ENCODE measurements around the gene CHAT. TPM values are rescaled to one million over a fixed set of nuclear protein-coding genes. Genes with fewer than 3 reads are reported as not detected.

CHAT gene
- total RNA-seq, 2 donors from 2014 or later = 0.26 TPM; not detected in 1

GRCh38 chr10:49632406-49633317, 18.8 kb downstream of the CHAT start:
- TF ChIP-seq POLR2A (IDR thresholded peaks at IDR 0.05) = no peak
- TF ChIP-seq CTCF (IDR thresholded peaks at IDR 0.05) = no peak
- Histone ChIP-seq H3K36me3 (replicated peaks in 1 of 2; ENCODE audit: insufficient read depth in 1 of 2, low read depth in 2 of 2) (no peaks in the 10 kb centered on the region), H3K9me3 (no peaks in the 10 kb centered on the region), H3K4me1 (no peaks in the 10 kb centered on the region), H3K27ac (no peak overlapping the region), H3K4me3 (no peak overlapping the region), H3K27me3 (no peaks in the 10 kb centered on the region)
- ATAC-seq (no peak), DNase-seq (no peak)
- intact Hi-C loops (cut with DNase I) = no loop called here
- 34 to 46% methylated on average over 4 to 12 of the region's 12 CpGs for WGBS, 2 donors

DNA sequence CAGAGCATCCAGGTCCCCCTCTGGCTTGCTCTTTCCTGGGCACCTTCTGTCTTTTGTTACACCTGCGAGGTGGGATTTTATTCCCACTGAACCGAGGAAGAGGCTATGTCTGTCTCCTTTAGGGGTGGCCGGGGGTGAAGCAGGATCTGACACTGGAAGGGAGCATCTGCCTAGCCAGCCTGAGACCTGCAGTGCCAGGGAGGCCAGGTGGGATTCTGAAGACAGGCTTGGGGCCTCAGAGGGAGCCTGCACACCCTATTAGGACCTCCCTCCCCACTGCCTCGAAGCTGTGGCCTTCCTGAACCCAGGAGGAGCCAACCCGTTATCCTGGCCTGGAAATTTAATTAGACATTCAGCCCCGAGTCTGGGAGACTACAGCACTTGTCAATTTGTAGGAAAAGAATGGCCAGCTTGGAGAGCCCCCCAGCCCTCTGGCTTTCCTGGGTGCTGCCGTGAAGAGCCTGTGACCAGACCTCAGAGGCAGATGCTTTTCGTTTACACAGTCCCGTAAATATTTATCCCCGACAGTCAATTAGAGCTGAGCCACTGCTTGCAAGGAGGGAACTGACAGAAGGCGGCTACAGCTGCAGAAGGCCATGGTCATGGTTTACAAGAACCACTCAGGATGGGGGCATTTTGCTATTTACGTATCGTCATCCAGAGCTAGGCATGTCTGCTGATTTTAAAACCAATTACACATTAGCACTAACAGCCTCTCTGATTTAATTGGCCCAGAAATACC, 19.7 kb downstream of the CHAT start:
- WGBS, 2 donors = 26 to 35% methylated on average over 11 to 13 of the region's 13 CpGs
- Histone ChIP-seq H3K4me3 (no peak overlapping the region), H3K4me1 (no peaks in the 10 kb centered on the region), H3K27ac (no peak overlapping the region), H3K36me3 (replicated peaks in 1 of 2; ENCODE audit: insufficient read depth in 1 of 2, low read depth in 2 of 2) (no peaks in the 10 kb centered on the region), H3K27me3 (no peaks in the 10 kb centered on the region), H3K9me3 (no peaks in the 10 kb centered on the region)
- intact Hi-C loops (cut with DNase I) = no loop called here
- TF ChIP-seq POLR2A (IDR thresholded peaks at IDR 0.05) (no peak), CTCF (IDR thresholded peaks at IDR 0.05) (no peak)
- no peak for ATAC-seq
- no peak for DNase-seq

DNA sequence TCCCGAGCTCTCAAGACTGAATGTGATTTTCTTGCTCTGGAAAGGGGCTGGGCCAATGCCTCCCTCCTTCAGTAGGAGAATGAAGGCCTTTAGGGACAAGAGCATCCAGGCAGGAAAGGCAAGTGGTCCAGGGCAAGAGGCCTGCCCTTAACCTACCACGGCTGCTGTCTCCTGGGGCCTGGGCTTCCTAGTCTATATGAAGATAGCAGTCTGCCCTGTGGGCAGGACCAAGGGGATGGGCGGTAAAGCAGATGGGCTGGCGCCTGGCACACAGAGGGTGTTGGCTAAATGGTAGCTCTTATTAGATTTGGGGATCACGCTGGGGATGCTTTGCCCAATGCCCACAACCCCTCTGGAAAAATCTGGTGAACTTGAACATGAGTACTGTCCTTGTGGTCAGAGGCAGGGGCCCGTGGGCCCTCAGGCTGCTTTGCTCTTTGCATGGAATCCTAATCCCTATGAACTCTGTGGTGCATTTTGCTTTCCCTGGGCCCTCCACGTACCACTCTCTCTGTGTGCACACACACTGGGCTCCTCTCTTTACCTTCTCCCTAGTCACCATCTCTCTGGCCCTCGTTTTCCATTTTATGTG, 20.3 kb downstream of the CHAT start:
- Histone ChIP-seq H3K9me3 (no peaks in the 10 kb centered on the region), H3K4me3 (no peak overlapping the region), H3K36me3 (replicated peaks in 1 of 2; ENCODE audit: insufficient read depth in 1 of 2, low read depth in 2 of 2) (no peaks in the 10 kb centered on the region), H3K4me1 (no peaks in the 10 kb centered on the region), H3K27ac (no peak overlapping the region), H3K27me3 (no peaks in the 10 kb centered on the region)
- no peak for DNase-seq
- no peak for ATAC-seq
- WGBS, 2 donors = 56 to 61% methylated on average over 7 to 8 of the region's 8 CpGs
- TF ChIP-seq POLR2A (IDR thresholded peaks at IDR 0.05) (no peak), CTCF (IDR thresholded peaks at IDR 0.05) (no peak)
- intact Hi-C loops (cut with DNase I) = no loop called here

- Histone ChIP-seq H3K9me3 (no peaks in the 10 kb centered on the region), H3K27me3 (no peaks in the 10 kb centered on the region), H3K4me3 (no peak overlapping the region), H3K4me1 (no peaks in the 10 kb centered on the region), H3K36me3 (replicated peaks in 1 of 2; ENCODE audit: insufficient read depth in 1 of 2, low read depth in 2 of 2) (no peaks in the 10 kb centered on the region), H3K27ac (no peak overlapping the region)
- ATAC-seq (no peak), DNase-seq (no peak)
- no peak for TF ChIP-seq POLR2A (IDR thresholded peaks at IDR 0.05)
- no peak for TF ChIP-seq CTCF (IDR thresholded peaks at IDR 0.05)
- 78 to 82% methylated on average over 2 to 3 of the region's 3 CpGs for WGBS, 2 donors
- intact Hi-C loops (cut with DNase I) = no loop called here
These were observed 28.5 kb downstream of the CHAT start for GRCh38 chr10:49642311-49642710.

All from body of pancreas (tissue), 4 donors.